ENCODE measurements around the gene NUB1.

The NUB1 gene

GRCh38 chr7:151379534-151380198 is 38.1 kb downstream of the NUB1 start:
- no peak for DNase-seq

GRCh38 chr7:151380199-151381097 is 38.8 kb downstream of the NUB1 start:
- no peak for DNase-seq

- no peak for DNase-seq
Measured at GRCh38 chr7:151381098-151381347, 39.4 kb downstream of the NUB1 start.

DNA sequence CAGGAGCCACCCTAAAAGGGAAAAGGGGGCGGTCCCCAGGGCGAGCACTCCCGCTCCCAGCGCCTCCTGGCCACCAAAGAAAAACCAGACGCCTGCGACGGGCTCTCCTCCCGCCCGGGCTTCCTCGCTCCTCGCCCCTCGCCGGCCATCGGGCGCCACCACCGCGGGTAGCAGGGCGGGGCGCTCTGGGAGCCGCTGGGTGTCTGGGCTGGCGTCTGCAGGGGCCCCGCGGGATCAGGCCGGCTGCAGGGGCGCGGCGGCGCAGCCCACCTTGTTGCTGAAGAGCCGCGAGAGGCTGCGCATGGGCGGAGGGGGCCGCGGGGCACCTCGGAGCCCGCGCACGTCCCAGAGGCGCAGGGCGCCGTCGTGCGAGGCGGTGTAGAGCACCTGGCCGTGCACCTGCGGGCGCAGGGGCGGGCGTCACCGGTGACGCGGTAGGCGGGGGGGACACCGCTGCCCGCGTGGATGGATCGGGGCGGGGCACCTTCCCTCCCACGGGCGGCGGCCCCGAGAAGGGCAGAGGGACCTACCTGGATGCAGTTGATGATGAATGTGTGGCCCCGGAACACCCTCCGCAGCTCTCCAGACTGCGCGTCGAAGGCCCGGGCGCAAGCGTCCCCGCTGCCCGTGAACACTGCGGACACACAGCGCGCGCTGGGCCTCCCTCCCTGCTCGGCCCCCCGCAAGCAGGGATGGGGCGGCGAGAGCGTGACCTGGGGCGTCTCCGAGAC is 39.9 kb downstream of the NUB1 start:
- DNase-seq, result peak; percentile 68

DNA sequence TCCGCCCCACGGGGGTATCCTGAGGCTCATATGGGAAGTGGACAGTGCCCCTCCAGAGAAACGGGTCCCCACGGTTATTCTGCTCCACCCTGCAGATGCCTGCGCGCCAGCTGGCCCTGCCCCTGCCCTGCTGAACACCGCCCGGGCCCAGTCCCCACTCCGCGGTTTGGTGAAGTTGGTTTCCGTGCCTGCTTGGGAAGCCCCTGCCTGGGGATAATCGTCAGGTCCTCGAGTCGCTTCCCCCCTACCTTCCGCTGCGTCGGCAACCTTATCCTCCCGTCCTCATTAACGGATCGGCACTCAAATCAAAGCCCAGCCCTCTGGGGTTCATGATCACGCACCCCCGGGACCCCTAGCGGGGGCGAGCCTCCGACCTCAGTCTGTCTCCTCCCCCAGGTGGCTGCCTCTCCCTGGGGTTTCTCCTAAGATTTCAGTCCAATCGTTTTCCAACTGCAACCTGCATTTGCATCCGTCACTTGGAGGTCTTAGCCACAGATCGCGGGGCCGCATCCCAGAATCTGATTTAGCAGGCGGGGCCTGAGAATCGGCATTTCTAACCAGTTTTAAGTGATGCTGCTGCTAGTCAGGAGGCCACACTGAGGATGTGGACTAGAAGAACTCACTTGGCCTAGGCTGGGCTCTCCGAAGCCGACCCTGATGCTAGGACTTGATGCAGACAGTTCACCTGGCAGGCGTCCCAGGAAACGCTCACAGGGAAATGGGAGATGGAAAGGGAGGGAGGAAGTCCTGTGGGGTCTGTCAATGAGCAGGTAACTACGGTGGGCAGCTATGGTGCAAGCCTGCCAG is 40.7 kb downstream of the NUB1 start:
- DNase-seq, result no peak

DNA sequence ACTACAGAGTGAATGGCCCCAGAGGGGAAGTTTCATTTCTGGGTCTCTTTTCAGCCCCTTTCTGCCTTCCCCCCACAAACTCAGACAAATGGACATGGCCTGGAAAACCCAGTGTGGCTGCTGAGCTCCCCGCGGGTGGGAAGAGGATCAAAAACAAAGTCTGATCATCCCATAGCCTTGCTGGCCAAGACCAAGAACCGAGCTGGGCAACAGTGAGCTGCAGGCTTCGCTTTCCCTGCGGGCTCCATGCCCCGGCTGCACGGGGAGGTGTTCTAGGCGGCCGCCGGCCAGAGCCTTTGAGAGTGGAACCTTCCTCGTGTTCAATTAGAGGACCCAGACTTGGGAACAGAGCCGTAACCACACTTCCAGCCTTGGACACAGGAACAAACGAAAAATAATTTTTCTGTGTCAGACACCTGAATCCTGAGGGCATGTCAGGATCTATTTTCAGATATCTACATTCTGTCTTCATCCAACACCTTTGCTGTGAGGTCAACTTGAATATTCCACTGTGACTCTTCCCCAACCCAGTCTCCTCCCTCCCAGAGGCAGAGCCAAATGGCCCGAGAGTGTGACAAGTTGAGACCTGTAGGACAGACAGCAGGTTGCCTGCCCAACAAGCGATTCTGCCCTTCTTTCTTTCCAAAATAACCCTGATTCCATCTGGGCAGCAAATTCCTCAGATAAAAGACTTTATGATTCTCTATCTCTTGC is 42.2 kb downstream of the NUB1 start:
- no peak for DNase-seq

GRCh38 chr7:151384352-151384697 is 42.7 kb downstream of the NUB1 start:
- no peak for DNase-seq

- no peak for DNase-seq
Measured at GRCh38 chr7:151384776-151385625, 43.4 kb downstream of the NUB1 start.

DNA sequence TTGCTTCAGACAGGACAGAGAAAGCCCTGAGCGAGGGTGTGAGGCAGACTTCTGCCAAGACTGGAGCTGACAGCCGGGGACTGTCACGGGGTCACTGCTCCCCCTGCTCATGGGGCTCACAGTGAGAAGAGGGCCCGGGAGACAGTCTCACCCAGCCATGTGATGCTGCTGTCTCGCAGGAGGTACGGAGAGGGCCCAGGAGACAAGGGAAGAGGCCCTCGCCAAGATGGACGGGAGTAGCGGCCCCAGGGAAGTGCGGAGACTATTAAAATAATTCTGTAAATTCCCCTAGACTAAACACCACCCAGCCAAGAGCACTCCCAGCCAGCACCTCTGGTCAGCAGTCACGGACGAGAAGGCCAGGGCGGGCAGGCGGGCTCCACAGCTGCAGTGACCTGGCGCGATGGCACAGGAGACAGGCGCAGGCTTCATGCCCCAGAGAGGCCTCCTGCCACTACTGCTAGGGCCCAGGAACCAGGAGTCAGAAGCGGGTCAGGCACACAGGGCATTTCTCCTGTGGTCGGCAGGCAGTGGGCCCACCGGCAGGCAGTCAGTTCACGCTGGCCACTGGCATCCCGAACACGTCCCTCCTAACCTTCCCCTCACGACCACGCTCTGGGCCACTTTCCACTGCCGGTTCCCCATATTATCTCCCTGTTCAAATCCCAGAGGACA is 44.2 kb downstream of the NUB1 start:
- DNase-seq, result no peak

GRCh38 chr7:151386301-151387160 is 44.9 kb downstream of the NUB1 start:
- no peak for DNase-seq

DNA sequence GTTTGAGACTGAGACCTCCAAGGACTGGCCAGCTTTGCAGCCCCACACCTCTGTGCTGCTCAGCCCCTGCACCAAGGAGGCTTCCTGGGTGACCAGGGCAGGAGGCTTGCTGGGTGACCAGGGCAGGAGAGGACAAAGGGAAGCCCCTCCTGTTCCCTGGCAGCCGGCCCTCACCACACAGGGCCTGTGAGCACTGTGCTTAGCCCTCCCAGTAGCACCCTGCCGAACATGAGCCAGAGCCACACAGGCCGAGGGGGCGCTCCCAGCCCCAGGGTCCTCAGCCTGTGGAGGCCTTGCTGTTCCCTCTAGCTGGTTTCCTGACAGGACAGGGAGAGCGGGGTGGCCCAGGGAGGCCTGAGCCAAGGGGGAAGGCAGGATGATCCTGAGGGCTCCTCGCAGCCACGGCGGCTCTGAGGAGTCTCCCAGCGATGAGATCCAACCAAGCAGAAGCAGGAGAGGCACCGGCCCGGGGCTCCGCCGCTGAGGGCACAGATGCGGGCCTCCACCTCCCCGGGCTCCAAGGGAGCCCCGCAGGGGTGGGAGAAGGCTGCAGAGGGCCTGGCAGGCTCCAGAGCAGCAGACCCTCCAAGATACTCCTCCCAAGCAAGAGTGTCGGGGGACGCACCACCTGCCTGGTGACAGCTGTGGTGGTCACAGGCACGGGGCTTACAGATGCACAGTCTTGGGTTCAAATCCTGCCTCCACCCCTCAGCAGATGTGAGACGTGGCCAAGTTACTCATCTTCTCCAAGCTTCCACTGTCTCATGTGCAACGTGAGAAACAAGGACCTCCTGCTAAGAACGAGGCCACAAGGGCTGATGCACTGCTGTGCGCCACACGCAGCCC is 45.8 kb downstream of the NUB1 start:
- DNase-seq, result no peak

DNA sequence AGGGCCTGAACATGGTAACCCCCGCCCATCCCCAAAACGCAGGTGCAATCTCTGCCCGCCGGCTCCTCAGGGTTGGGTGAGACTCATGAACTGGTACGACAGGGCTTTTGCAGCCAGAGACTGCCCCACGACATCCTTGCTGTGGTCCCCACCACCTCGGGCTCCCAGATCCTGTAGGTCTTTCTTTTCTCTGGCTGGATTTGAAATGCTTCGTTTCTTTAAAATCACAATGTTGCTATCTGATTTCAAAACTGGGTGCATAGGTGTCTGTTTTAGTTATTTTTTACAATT is 46.3 kb downstream of the NUB1 start:
- DNase-seq, result no peak

DNA sequence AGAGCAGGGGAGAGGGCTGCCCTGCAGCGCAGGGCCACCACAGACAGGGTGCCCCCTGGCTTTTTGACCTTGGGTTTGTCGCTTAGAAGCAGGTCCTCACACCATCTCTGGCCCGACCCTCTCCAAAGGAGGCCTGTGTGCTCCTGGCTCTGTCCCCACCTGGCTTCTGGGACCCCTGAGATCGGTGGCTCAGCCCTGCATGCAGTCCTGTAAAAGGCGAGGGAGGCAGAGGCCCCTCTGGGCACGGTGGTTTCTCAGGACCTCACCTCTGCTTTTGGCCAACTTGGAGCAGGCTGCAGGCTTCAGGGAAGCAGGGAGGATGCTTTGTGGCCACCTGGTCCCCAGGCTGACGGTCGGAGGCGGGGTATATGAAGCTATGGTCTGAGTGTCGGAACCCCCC is 46.8 kb downstream of the NUB1 start:
- no peak for DNase-seq

DNA sequence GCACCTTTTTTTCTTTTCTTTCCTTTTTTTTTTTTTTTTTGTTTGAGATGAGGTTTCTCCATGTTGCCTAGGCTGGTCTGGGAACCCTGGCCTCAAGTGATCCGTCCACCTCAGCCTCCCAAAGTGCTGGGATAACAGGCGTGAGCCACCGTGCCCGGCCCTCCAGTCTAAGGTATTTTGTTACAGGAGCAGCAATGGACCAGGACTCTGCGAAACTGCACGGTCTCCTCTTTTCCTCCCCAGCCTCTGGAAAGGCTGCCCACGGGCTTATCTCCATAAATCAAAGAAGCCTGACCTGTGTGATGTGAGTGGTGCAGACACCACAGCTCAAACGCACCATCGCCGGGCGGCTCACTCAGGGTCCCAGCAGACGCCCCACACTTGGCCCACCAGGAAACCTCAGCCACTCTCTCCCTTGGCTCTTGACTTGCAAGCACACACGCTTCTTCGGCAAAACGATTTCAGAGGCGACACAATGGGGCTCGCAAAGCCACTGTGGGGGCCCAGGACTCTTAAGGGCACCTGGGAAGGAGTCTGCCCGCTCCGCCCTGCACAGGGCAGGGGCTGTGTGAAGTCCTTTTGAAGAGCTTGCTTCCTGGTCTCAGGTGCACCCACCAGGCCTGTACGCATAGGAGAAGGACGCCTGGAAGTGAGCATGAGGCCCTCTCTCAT is 47.6 kb downstream of the NUB1 start:
- no peak for DNase-seq

DNA sequence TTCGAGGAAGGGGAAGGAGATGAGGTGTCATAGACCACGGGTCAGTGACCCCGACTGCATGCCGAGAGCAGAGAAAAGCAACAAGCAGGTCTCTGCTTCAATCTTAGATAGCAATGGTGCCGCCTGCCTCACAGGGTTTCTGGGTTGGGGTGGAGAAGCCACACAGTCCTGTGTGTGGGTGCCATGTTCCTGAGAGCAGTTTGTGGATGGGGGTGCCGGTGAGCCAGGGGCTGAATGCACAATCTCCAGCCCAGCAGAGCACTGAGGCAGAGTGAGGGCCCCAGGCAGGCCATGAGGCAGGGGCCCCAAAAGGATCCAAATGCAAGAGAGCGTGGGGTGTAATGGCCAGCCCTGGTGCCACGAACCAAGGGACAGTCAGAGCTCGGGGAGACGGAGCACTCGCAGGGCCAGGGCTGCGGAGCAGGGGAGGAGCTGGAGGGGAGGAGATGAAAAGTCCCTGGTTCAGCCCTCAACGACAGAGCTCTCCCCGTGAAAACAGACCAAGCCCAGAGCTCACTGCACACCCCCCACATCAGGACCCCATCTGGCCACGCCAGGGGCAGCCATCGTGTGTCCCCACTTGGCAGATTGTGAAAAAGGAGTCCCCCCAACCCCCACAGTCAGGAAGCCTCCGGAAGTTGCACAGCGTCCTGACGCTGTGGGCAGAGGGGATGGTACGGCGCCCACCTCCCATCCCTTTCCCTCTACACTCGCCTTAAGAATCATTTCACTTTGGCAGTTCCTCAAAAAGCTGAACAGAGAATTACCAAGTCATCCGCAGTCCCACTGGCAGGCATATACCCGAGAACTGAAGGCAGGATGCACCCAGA is 48.4 kb downstream of the NUB1 start:
- no peak for DNase-seq

DNA sequence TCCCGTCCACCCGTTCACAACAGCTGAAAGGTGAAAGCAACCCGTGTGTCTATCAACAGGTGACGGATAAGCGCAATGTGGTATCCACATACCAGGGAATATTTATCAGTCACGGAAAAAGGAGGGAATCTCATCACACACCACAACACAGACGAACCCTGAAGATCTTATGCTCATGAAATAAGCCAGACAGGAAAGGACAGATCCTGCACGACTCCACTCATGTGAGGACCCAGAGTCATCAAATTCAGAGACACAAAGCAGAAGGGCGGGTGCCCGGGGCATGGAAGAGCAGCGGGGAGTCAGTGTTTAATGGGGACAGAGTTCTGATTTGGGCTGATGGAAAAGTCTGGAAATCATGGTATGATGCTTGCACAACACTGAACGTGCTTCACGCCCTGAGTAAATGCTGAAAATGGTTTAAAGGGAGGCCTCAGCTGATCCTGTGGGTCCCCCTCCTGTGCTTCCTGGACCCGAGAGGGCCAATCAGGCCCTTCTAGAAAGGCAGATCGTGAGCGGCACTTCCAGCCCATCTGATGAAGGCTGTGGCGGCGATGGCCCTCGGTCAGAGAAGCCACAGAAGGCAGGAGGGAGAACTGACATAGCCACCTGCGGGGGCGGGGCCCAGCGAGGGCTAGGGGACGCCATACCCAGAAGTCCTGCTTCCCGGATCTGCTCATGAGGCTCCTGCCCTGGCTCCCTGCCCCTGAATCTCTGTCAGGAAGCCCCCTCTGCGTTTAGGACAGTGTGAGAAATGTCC is 49.2 kb downstream of the NUB1 start:
- DNase-seq, result no peak

DNA sequence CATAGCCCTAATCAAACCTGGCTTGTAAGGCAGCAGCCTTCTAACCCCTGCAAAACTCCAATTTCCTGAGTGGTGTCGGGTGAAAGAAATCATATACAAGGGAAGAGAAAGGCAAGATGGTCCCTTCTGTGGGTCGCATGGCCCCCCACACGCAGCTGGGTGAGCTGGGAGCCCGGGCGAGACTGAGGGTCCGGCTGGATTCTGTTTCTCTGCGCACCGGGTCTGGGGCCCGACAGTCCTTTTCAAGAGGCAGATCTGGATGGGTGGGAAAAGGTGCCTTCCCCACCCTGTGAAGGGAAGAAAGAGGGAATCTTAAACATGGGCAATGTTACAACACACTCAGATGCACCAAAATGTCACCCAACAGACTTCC is 49.7 kb downstream of the NUB1 start:
- DNase-seq, result no peak
